Activated CD8-positive, alpha-beta memory T cell treated with anti-CD3 and anti-CD28 coated beads for 1 hour (primary cell): ENCODE measurements around the gene MDN1.
"Not testable (repeated sequence)": the region's sequence is repeated elsewhere in the genome, so short reads cannot be mapped to it uniquely, and the experiment has no call there.

Experiments used
- DNase-seq, 2 donors: peaks; one replicate each; pipeline ENCODE4 v3.0.0-alpha.2; 2020; ENCODE audit warnings: low read depth in 1 of 2; ENCODE audit errors: extremely low read depth in 1 of 2

The MDN1 gene

DNA sequence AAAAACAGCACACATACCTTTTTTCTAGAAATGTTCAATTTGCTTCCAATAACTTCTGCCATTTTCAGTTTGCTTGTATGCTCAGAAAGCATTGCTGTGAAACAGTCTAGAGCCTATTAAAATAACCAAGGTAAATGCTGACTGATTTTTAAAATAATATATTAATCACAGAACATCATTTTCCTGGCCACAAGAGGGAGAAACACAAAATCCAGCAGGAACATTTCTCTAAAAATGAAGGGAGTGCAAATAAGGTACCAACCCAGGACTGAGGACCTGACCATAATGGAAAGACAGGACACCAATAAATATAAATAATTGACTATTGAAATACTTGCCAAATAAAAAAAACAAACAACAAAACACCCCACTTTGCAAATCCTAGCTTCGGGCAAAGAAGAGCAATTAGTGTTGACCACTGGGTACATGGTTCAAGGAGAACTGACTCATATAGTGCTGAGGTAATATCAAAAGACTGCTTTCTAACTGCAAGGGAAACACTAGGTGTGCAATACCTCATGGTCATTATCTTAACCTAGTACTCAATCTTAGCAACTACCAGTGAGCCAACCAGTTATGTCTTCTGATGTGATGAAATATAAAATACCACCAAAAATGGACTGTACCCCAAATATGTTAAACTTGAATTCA is 42.9 kb downstream of the MDN1 start:
- DNase-seq = no peak

DNA sequence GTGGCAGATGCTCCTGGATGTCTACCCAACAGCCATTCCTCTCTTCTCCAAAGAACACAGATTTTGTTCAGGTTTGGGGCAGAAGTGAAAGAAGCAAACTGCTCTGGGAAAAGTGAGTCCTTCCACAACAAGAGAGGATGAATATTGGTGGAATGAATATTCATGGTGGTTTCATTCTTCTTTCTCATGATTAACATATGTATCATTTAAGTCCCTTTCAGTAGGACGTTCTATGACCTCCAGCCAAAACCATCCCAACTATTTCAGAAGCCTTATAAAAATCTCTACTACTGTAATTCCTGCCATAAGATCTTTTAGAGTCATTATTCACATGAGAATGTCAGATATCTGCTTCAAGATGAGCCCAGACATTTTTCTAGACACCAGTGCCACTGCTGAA is 44.4 kb downstream of the MDN1 start:
- no peak for DNase-seq

DNA sequence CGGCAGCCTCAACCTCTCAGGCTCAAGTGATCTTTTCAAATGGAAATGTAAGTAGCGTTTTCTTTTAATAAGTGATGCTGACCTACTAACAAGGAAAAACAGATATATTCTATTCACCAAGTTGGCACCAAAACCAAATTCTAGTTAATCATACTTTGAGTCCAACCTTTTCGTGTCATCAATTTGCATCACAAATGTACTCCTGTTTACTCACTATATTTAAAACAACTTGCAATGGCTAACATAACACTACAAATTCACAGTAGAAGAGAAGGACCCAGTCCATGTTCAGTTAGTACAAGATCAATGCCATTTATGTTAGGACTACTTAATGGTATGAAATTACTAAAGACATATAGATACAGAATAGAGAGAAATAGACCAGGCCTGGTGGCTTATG is 50.0 kb downstream of the MDN1 start:
- no peak for DNase-seq

DNA sequence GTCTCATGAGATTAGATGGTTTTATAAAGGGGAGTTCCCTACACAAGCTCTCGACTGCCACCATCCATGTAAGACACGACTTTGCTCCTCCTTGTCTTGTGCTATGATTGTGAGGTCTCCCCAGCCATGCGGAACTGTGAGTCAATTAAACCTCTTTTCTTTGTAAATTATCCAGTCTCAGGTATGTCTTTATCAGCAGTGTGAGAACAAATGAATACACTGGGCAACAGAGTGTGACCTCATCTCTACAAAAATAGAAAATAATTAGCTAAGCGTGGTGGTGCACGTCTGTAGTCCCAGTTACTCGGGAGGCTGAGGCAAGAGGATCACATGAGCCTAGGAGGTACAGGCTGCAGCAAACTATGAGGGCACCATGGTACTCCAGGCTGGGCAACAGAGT is 51.3 kb downstream of the MDN1 start:
- no peak for DNase-seq

DNA sequence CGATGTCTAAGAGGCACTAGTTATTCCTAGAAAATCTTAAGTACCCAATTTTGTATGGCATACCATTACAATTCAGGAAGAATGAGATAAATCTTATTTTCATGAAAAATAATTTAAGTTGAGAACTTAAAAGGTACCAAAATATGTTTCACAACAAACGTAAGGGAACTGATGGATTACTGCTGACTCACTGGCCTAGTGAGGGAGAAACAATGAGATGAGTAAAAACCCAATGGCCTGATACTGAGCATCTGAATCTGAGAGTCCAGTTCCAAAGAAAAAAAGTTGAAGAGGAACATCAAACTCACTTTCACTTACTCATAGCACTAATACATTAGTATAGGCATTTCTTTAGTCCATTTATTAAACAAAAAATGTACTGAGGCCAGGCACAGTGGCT is 56.0 kb downstream of the MDN1 start:
- no peak for DNase-seq

DNA sequence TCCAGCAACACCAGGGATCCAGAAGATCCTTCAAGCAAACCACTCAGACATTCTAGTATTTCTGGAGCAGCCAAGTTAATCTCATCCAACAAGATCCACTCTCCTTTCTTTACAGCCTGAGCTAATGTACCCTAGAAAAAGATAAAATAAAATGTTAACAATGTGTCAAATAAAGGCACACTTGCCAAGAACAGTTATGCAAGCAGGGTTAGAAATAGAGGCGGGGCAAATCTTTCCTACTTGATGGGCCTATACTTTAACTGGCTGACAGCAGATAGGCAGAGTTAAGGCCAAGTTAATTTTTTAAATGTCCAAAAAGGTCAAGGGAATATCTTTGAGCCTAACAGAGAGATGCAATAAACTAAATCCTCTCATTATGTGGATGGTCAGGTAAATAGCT is 60.8 kb downstream of the MDN1 start:
- no peak for DNase-seq

DNA sequence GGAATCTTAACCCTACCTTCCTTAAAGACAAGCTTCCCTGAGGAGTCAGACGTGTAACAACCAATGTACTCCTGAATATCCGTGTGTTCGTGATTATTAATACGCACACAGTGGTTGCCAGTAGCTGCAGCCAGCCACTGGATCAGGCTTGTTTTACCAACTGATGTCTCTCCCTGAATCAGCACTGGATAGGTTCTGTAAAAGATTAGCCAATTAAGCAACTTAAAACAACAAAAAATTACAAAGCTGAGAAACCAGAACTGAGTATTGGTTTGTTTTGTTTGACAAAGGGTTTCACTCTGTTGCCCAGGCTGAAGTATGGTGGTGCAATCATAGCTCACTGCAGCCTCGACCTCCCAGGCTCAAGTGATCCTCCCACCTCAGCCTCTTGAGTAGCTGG is 69.3 kb downstream of the MDN1 start:
- no peak for DNase-seq

DNA sequence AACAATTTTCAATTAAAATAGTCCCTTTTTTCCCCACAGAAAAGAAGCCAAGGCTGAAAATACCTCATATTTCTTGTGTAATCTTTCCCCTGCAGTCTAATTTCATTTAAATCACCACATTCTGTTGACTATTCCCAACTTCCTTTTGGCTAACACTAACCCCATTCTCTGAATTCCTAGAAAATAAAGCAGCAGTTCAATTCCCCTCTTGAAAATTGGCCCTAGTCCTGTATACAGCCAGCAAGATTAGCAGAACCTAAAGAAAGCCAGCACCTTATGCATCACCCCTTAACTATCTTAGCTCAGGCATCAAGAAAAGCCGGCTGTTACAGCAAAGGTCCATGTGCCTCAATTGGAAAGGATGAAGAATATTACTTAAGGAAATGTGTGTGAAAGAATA is 69.7 kb downstream of the MDN1 start:
- DNase-seq = no peak

DNA sequence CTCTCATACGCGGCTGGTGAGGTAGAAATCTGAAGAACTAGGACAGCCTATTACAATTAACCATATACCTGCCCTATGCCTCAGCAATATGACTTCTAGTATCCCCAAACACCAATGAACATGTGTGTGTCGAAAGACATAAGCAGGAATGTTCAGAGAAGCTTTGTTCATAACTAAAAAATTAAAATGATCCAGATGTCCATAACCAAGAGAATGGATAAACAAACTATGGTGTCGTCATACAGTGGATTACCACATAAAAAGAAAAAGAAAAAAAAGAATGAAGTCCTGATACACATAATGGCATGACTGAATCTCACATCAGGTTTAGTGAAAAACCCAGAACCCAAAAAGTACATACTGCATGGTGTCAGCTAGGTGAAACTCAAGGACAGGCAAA is 73.9 kb downstream of the MDN1 start:
- DNase-seq = no peak

DNA sequence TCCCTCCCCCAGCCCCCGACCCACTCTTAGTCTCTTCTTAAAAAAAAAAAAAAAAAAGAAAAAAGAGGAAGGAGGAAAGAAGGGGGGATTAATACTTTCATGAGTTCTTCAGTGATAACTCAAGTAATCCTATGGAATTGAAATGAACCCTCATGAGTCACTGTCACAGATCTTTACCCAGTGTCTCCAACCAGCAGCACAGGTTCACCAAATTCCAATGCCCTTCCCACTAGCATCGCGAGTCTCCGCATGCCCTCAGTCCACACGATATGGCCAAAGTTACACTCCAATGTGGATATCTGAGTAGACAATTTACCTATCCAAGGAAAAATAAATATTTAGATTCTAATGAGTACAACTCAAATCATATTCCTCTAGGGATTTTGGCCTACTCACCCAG is 74.5 kb downstream of the MDN1 start:
- DNase-seq = no peak

DNA sequence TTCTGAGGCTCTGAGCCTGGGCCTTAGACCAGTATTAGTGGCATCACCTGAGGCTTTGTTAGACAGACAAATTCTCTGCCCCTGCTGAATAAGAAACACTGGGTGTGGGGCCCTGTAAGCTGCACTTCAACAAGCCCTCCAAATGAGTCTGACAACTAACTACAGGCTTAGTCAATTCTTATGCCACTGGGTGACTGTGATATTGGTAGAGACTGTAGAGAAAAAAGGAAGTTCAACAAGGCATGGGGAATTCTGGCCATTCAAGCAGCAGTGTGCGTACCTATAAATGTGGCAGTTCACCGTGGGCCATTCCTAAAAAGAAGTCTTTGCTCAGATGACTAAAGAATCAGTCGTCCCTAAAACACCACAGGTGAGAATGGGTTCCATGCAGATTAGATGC is 82.7 kb downstream of the MDN1 start:
- DNase-seq = no peak

DNA sequence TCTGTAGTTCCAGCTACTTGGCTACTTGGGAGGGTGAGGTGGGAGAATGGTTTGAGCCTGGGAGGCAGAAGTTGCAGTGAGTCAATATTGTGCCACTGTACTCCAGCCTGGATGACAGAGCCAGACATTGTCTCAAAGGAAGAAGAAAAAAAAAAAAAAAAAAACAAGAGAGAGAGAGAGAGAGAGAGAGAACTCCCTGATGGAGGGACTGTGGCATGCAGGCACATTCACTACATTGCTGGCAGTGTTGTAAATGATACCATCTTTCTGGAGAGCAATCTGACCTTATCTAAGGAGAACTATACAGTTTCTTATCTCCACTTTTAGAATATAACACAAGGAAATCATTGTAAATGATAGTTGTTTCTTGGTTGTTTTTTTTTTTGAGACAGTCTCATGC is 85.1 kb downstream of the MDN1 start:
- no peak for DNase-seq

DNA sequence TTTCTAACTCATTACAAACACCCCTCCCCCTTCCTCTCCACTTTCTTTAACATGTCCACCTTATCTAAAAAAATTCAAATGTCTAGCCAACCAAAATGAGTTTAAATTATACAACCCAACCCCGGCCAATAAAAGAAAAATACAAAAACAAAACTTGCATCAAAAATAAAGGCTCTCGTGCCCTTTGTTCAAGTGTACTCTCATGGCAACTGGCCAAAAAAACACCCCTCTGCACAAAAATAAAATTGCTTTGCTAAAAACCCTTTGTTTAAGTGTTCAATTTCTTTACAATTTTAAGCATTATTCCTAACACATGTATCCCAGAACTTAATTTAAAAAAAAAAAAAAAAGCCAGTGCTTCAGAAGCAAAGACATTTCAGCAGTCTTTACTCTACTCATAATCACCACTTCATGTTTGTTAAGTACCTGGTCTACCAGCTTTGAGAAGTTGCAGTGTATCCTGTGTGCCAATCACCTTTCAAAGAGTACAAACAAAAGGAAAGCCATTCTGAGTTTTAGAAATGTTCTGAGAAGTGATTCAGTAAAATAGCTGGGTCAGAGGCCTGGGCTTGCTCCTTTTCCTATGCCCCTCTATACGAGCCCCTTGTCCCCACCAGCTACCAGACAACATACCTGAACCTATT is 87.5 kb downstream of the MDN1 start:
- no peak for DNase-seq

DNA sequence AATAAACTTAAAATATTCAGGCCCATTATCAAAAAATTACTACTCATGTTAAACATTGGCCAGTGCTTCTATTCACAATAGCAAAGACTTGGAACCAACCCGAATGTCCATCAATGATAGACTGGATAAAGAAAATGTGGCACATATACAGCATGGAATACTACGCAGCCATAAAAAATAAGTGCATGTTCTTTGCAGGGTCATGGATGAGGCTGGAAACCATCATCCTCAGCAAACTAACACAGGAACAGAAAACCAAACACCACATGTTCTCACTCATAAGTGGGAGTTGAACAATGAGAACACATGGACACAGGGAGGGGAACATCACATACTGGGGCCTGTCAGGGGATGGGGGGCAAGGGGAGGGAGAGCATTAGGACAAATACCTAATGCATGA is 88.3 kb downstream of the MDN1 start:
- DNase-seq = not testable (repeated sequence)

DNA sequence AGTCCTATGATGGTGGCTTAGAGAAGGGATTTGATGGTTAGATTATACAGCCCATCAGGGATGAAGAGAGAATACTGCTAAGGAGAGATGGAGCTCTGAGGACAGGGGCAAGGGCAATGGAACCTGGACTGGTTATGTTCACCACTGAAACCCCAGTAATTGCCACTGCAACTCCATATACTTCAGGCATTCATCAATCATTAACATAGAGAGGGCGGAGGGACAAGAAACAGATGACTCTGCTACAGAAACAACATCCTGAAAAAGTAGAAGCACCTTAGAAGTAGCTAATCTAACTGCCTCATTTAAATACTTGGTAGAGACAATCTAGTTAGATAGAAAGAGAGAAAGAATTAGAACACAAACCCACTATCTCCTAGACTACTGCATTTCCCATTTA is 89.8 kb downstream of the MDN1 start:
- no peak for DNase-seq

DNA sequence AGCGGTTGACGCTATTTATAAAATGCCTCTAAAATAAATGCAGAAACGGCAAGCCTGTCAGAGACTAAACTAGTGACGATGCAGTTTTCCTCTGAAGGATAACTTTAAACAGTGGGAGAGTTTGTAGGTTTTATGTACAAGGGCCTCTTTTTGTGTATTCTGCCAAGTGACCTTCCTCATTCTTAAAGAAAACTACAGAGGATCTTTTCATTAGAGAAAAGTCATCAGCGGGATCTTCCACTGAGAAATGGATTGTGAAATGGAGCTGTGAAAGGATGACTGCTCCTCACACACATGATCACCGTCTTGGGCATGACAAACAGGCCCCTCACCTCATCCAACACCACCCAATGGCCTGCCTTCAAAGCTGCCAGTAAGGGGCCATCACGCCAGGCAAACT is 92.1 kb downstream of the MDN1 start:
- no peak for DNase-seq

DNA sequence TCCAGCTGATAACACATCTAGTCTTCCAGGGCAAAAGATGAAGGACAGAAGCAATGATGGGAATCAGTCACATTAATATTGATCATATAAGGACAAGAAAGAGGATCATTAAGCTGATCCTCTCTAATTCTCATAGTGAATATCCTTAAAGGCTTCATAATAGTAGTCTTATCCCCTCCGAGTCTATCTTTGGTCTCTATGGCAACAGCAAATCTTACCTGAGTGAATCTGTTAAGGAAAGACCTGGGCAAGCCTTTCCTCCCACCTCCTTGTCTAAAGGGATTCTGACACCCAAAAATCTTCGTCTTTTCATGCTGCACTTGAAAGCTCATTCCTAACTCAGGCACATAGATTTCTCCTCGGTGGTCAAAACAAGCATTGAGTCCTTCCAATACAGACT is 94.6 kb downstream of the MDN1 start:
- DNase-seq = no peak

DNA sequence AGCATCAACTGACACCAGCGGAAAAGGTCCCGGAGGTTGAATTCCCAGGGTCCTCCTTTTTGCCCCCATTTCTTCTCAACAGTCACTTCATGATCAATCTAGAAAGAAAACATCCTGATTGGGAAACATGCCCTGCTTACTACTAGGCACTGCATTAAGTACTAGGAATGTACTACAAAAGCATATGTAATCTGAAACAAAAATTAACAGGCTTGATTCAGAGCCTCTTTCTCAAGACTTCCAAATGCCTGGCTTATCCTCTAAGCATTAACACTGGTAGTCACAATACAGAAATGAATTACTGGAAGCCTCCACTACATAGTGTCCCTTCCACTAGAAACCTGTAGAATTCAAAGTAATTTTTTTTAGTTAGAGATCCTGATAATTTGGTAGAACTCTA is 96.5 kb downstream of the MDN1 start:
- DNase-seq = no peak

DNA sequence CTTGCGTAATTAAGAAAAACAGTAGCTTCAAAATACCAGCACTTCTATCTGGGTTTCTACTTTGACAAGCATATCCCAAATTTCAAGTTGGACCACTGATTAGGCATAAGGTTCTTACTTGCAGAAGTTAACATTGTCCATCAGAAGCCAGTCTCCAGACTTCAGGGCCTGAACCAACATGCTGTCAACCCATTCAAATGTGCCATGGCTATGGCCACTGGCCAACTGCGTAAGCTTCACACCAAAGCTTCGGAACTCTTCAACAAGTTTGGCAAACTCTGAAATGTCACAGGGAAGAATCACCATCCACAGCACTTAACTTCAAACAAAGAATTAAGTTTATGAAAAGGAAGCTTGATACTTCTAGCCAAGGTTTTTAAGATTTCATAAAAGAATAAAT is 103.1 kb downstream of the MDN1 start:
- no peak for DNase-seq

DNA sequence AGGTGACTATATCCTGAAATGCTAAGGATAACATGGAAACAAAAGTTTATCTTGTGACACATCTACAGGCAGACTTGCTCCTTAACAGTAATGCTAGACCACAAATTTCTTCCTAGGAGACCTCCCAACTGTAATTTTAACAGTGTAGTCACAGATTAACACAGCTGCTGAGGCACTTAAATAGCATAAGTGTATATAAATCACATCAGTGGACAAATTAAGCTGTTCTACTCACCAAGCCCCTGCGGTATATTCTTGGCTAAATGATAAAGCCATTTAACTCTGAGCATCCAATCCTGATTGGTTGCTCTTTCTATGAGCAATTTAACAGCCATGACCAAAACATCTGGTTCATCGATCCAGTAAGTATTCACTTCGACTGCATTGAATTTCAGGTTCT is 107.8 kb downstream of the MDN1 start:
- DNase-seq = no peak

DNA sequence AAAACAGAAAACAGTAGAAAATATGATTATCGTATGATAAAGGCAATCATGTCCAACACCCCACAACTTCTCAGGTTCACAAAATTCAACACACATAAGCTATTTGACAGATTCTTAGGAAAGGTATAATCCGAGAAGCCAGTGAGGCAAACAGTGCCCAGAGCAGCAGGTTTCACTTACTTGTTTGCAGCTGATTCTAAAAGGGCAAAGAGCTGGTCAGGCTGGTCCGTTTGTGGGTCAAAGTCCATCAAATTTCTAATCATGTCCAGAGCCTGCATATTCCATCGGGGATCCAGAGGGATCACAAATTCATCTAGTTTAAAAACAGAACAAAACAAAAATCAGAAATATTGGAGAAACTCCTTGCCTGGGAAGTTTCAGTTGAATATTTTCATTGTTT is 111.3 kb downstream of the MDN1 start:
- DNase-seq = no peak

DNA sequence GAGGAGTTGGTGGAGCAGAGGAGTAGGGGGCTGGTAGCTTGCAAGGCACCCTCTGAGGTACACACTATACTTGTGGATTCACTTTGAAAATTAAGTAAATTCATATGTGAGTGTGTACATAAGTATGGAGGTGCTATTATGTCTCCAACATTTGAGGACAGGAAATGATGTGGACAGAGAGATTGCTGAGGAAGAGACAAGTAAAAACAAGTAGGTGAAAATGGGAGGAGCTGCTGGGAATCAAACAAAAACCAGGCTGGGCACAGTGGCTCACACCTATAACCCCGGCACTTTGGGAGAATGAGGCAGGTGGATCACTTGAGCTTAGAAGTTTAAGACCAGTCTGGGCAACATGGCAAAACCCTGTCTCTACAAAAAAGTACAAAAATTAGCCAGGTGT is 111.8 kb downstream of the MDN1 start:
- no peak for DNase-seq

DNA sequence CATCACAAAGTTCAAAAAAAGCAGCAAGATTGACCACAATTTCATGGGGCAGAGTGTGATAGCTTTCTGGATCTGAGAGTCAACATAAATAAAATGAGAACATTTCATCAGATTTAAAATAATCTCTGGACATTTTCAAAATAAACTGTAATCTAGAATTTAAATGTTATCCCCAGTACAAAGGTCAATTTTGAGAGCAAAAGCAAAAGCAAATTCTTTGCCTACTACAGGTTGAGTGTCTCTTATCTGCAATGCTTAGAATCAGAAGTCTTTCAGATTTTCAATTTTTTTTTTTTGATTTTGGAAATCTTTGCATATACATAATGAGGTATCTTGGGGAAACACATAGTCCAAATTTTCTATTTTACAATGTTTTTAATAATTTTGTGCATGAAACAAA is 113.5 kb downstream of the MDN1 start:
- DNase-seq = no peak
